K562 (cell line): ENCODE results near the gene RASSF7. TPM values are rescaled to one million over a fixed set of nuclear protein-coding genes. Genes with fewer than 3 reads are reported as not detected.
"Not testable (repeated sequence)": the region's sequence is repeated elsewhere in the genome, so short reads cannot be mapped to it uniquely, and the experiment has no call there.

Experiments
- ATAC-seq: fragments of 200-7000 bp; cut with Tn5 transposase; 3 replicates; pipeline ENCODE4 v1.9.1; 2020; ENCODE audit warnings: moderate library complexity
- BruUV-seq: library from RNA; stranded (reverse); fragments of 400-500 nt; replicated peaks from 2 replicates; lab custom pipeline; 2021; lab: Mats Ljungman, UMichigan
- CTCF ChIA-PET: fragments of 300-600 bp; formaldehyde crosslinking; extraction: SDS; loops from one replicate; lab custom pipeline; 2021; ENCODE audit warnings: low intra/inter-chr PET ratio; lab: Yijun Ruan, JAX
- POLR2A ChIA-PET: fragments of 300-600, 350-650 bp; sonication (Branson Sonifier 250); formaldehyde crosslinking; extraction: SDS; loops from one replicate; lab custom pipeline; 2021; ENCODE audit warnings: antibody characterized with exemption, inconsistent platforms; lab: Yijun Ruan, JAX
- DNase-seq, 4 experiments: peaks; one replicate each; pipeline versions ENCODE4 v3.0.0 to v3.0.0-alpha.2; 2011 to 2018; ENCODE audit warnings: low spot score in 3 of 4, mixed read lengths in 3 of 4; ENCODE audit errors: extremely low read depth in 1 of 4
- FAIRE-seq: peaks from 2 replicates; lab custom pipeline; 2011; peaks lifted over from hg19 to GRCh38; lab: Jason Lieb, UNC
- H2AFZ ChIP-seq: 2 replicates; pipeline ENCODE4 v1.6.0; 2011; ENCODE audit warnings: low read depth, low read length, control low read depth, inconsistent platforms
- H3K27ac ChIP-seq: fragments of 200-600 bp; 3 replicates; pipeline ENCODE4 v1.8.0; 2011; ENCODE audit warnings: low read depth, mild to moderate bottlenecking, control low read depth, inconsistent platforms, low read length, moderate library complexity, mixed read lengths; ENCODE audit errors: extremely low read depth
- H3K27me3 ChIP-seq, 2 experiments: fragments of 300-600 bp in 1 of 2; 2 replicates in 1 of 2; 3 replicates in 1 of 2; pipeline versions ENCODE4 v1.6.0 to v1.8.0; 2011; ENCODE audit warnings: inconsistent platforms in 2 of 2, low read length in 2 of 2, mild to moderate bottlenecking in 1 of 2, mixed read lengths in 1 of 2, moderate library complexity in 1 of 2; ENCODE audit not compliant: control insufficient read depth in 2 of 2, insufficient read depth in 2 of 2
- H3K36me3 ChIP-seq: fragments of 300-600 bp; 3 replicates; pipeline ENCODE4 v1.8.0; 2011; ENCODE audit warnings: mild to moderate bottlenecking, low read length, inconsistent platforms; ENCODE audit not compliant: control insufficient read depth, insufficient read depth
- H3K4me1 ChIP-seq, 2 experiments: fragments of 200-600 bp in 1 of 2; replicated peaks in 1 of 2; 2 replicates in 1 of 2; 3 replicates in 1 of 2; pipeline versions ENCODE4 v1.5.1 to v1.8.0; 2011; ENCODE audit warnings: inconsistent platforms in 2 of 2, low read length in 2 of 2, mild to moderate bottlenecking in 1 of 2, mixed read lengths in 1 of 2, moderate library complexity in 1 of 2; ENCODE audit not compliant: control insufficient read depth in 2 of 2, insufficient read depth in 2 of 2
- H3K4me2 ChIP-seq: 2 replicates; pipeline ENCODE4 v1.6.1; 2011; ENCODE audit warnings: low read length, control low read depth, inconsistent platforms, mixed read lengths; ENCODE audit not compliant: insufficient read depth
- H3K4me3 ChIP-seq: fragments of 200-600 bp; sonication (generic), shearing (Covaris generic); 2 replicates; pipeline ENCODE4 v1.5.1; 2016; ENCODE audit warnings: control low read depth, inconsistent platforms
- H3K79me2 ChIP-seq: fragments of 200-600 bp; 3 replicates; pipeline ENCODE4 v1.8.0; 2011; ENCODE audit warnings: low read length, inconsistent platforms; ENCODE audit not compliant: control insufficient read depth, insufficient read depth
- H3K9ac ChIP-seq, 2 experiments: 2 replicates each; pipeline versions ENCODE4 v1.6.0 to v1.6.1; 2011; ENCODE audit warnings: low read depth in 2 of 2, low read length in 2 of 2, control low read depth in 1 of 2, inconsistent platforms in 1 of 2, mild to moderate bottlenecking in 1 of 2, mixed read lengths in 1 of 2; ENCODE audit not compliant: insufficient read depth in 1 of 2
- H3K9me1 ChIP-seq: one replicate; pipeline ENCODE4 v1.6.0; 2011; ENCODE audit warnings: inconsistent platforms, mild to moderate bottlenecking, low read length, moderate library complexity; ENCODE audit not compliant: control insufficient read depth, insufficient read depth
- H3K9me3 ChIP-seq: replicated peaks from 2 replicates; pipeline ENCODE4 v1.5.1; 2011; ENCODE audit warnings: low read depth, low read length, inconsistent platforms; ENCODE audit not compliant: control insufficient read depth, insufficient read depth
- H4K20me1 ChIP-seq: replicated peaks from 2 replicates; pipeline ENCODE4 v1.6.1; 2011; ENCODE audit warnings: low read length, inconsistent platforms, mixed read lengths; ENCODE audit not compliant: control insufficient read depth, insufficient read depth
- HNRNPL ChIP-seq: fragments of 200-400 bp; formaldehyde crosslinking; IDR thresholded peaks from 2 replicates; pipeline ENCODE4 v1.6.1; 2017; ENCODE audit warnings: low read depth, mild to moderate bottlenecking, low read length
- WGBS: fragments of 100-300 bp; shearing (Covaris generic); methylation state at CpG from one replicate; pipeline ENCODE4 v1.1.6; 2016; ENCODE audit warnings: low coverage, mixed read lengths; ENCODE audit not compliant: insufficient coverage; ENCODE audit errors: missing lambda C conversion rate; 5-methylcytosine and 5-hydroxymethylcytosine counted together
- in situ Hi-C: fragments of 300-500 bp; cut with MboI; formaldehyde crosslinking; loops from 4 replicates; pipeline ENCODE4 v1.15.0; 2018; ENCODE audit warnings: inconsistent platforms, mixed read lengths
- intact Hi-C: fragments of 100-400 bp; cut with micrococcal nuclease; formaldehyde crosslinking; loops from 2 replicates; pipeline ENCODE4 v1.14.2; 2022
- polyA plus RNA-seq, 8 experiments: library from polyadenylated mRNA; depleted of rRNA in 4 of 8; stranded (reverse) in 5 of 8; unstranded in 3 of 8; fragments of >200 nt; fragmentation: Nextera tagmentation in 2 of 8; fragmentation: Illumina TruSeq in 1 of 8; extraction: Ambion mirVana in 2 of 8; extraction: Trizol in 1 of 8; gene quantifications; 2 replicates each; pipeline versions ENCODE4 v1.2.1 to v1.2.3, GENCODE V29; 2011 to 2014; ENCODE audit warnings: inconsistent platforms in 1 of 8, missing spikeins in 1 of 8
- total RNA-seq, 7 experiments: library from RNA; depleted of rRNA in 6 of 7; stranded (reverse); fragments of >200 nt in 6 of 7; fragmentation: Illumina TruSeq in 2 of 7; extraction: Trizol in 2 of 7; gene quantifications; 2 replicates each; pipeline versions ENCODE4 v1.2.1 to v1.2.3, GENCODE V29; 2011 to 2021; ENCODE audit warnings: low replicate concordance in 1 of 7

The RASSF7 gene
- total and polyA plus RNA-seq, 9 of the 15 experiments (the other 6 are each of a cell fraction or from before 2014, with no cell fraction given) = 0.41 to 45.2 (median 18.6) TPM

GRCh38 chr11:516918-517685 lies 43.7 kb upstream of the RASSF7 start:
- Histone ChIP-seq H3K4me1 (peaks cover 0 to 17% of the 10 kb centered on the region in 2 experiments; a peak in 3 of 5 replicates), H3K36me3 (peaks cover 20% of the 10 kb centered on the region; the same call in 1 of the 3 replicates)
- H3K4me2 ChIP-seq, DNase-seq, H4K20me1 ChIP-seq, POLR2A ChIA-PET, H3K9me3 ChIP-seq, FAIRE-seq, ATAC-seq, H3K27ac ChIP-seq, H3K9ac ChIP-seq, BruUV-seq, H3K9me1 ChIP-seq, H2AFZ ChIP-seq, H3K4me3 ChIP-seq, H3K27me3 ChIP-seq, H3K79me2 ChIP-seq: not testable (repeated sequence)
- intact Hi-C loops = loop anchor here (5.0 kb wide), 1 partner anchor 75 kb away; the partner anchor contains the start of gene ANO9
- 0 out of 2 replicates have a peak, but pooled peaks have one; percentile 46 for TF ChIP-seq HNRNPL
- CTCF ChIA-PET = interaction anchor here (1.0 to 1.3 kb wide), 2 partner anchors 110 to 111 kb away, joined by 3 to 6 read pairs; no protein-coding TSS in a partner anchor
- in situ Hi-C loops = loop anchor here (5.0 kb wide), 1 partner anchor 320 kb away; a partner anchor contains a TSS
- 91% methylated on average over 31 of the region's 43 CpGs for WGBS
